ENCODE data around the gene POLR1C.
"Not testable (repeated sequence)": the region's sequence is repeated elsewhere in the genome, so short reads cannot be mapped to it uniquely, and the experiment has no call there.

POLR1C gene

GRCh38 chr6:43541774-43542471 is 25.0 kb downstream of the POLR1C start:
- TF ChIP-seq CTCF (IDR thresholded peaks at IDR 0.05; ENCODE audit: low read depth, low read length, missing control alignments) = no peak
- H3K4me3 ChIP-seq (ENCODE audit: low read depth, low read length) = no peak overlapping the region
- DNase-seq (ENCODE audit: low read depth) = no peak

GRCh38 chr6:43544461-43544860 is 27.6 kb downstream of the POLR1C start:
- DNase-seq (ENCODE audit: low read depth) = no peak
- H3K4me3 ChIP-seq (ENCODE audit: low read depth, low read length) = no peak overlapping the region
- no peak for TF ChIP-seq CTCF (IDR thresholded peaks at IDR 0.05; ENCODE audit: low read depth, low read length, missing control alignments)

- DNase-seq (ENCODE audit: low read depth) = no peak
- no peak overlapping the region for H3K4me3 ChIP-seq (ENCODE audit: low read depth, low read length)
- no peak for TF ChIP-seq CTCF (IDR thresholded peaks at IDR 0.05; ENCODE audit: low read depth, low read length, missing control alignments)
Observed at GRCh38 chr6:43547222-43547621, 30.3 kb downstream of the POLR1C start.

DNA sequence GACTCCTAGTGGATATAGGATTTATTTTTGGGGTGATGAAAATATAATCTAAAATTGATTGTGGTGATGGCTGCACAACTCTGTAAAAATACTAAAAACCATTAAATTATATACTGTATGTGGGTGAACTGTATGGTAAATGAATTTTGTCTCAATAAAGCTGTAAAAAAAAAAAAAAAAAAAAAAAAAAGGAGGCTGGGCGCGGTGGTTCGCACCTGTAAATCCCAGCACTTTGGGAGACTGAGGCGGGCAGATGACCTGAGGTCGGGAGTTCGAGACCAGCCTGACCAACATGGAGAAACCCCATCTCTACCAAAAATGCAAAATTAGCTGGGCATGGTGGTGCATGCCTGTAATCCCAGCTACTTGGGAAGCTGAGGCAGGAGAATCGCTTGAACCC is 40.7 kb downstream of the POLR1C start:
- DNase-seq (ENCODE audit: low read depth); H3K4me3 ChIP-seq (ENCODE audit: low read depth, low read length): not testable (repeated sequence)

DNA sequence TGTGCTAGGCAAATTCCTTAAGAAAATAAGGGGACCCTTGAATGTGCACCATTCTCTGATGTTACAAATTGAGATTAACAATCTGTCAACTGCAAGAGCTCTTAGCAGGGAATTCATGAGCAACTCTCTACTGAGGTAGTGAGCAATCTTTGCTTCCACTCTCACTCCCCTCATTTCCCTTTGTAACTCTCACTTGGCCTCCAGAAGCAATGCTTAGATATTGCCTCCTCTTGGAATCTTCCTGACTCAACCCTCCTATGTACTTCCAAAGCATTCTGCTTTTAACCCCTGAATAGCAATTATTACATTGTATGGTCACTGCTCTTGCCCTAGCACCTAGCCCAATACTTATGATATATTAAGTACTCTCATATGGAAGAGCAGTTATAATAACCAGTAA is 42.4 kb downstream of the POLR1C start:
- no peak for TF ChIP-seq CTCF (IDR thresholded peaks at IDR 0.05; ENCODE audit: low read depth, low read length, missing control alignments)
- no peak overlapping the region for H3K4me3 ChIP-seq (ENCODE audit: low read depth, low read length)
- DNase-seq (ENCODE audit: low read depth) = no peak

DNA sequence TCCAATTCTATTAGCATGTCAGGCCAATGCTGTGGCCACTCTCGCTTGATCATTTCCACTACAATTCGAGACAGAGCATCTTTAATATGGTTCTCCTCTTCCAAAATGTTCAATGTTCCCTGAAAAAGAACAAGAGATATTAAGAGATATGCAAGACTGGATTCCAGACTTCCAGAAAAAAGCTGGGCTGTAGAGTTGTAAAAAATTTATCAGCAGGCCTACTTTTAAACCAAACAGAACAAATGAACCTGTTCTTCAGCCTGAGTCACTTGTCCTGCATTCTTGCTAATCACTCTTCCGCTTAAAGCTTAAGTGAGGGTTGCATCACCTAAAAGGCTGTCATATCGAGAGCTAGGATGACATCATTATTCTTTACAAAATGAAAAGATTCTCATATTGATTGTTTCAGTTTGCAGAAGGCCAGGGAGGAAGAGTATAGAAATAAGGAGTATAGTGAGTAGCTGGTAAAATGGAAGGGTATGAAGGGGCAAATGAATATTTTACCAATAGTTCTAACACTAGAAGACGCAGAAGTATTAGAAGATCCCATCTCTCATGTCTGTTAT is 54.1 kb downstream of the POLR1C start:
- no peak overlapping the region for H3K4me3 ChIP-seq (ENCODE audit: low read depth, low read length)
- DNase-seq (ENCODE audit: low read depth) = no peak
- TF ChIP-seq CTCF (IDR thresholded peaks at IDR 0.05; ENCODE audit: low read depth, low read length, missing control alignments) = no peak
